ENCODE results near the gene PRRC2B.
A peak's percentile ranks its signal among the peaks of the same experiment; 100 is the strongest.

Gene PRRC2B

DNA sequence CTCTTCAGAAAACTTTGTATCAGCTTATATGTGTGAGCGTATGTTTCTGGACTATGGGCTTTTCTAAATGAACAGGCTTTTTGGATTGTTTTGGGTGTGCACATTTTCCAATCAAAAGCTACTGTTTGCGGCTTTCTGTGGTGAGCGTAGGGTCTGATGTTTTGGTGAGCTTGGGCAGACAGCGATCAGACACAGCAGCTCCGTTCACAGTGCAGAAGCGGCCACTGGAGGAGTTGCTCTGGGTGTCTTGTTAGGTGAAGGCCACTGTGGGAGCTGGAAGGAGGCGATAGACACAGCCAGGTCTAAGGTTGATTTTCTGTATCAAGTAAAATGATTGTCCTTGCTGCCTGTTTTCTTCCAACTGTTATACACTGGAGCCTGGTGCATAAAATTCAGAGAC, 11.1 kb downstream of the PRRC2B start:
- TF ChIP-seq, protein P1, sequence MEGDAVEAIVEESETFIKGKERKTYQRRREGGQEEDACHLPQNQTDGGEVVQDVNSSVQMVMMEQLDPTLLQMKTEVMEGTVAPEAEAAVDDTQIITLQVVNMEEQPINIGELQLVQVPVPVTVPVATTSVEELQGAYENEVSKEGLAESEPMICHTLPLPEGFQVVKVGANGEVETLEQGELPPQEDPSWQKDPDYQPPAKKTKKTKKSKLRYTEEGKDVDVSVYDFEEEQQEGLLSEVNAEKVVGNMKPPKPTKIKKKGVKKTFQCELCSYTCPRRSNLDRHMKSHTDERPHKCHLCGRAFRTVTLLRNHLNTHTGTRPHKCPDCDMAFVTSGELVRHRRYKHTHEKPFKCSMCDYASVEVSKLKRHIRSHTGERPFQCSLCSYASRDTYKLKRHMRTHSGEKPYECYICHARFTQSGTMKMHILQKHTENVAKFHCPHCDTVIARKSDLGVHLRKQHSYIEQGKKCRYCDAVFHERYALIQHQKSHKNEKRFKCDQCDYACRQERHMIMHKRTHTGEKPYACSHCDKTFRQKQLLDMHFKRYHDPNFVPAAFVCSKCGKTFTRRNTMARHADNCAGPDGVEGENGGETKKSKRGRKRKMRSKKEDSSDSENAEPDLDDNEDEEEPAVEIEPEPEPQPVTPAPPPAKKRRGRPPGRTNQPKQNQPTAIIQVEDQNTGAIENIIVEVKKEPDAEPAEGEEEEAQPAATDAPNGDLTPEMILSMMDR (conservative IDR thresholded peaks at IDR 0.05; ENCODE audit: low read length): no peak
- no peak for DNase-seq (ENCODE audit: low read depth)
- H3K4me3 ChIP-seq (ENCODE audit: low read length): no peak overlapping the region

DNA sequence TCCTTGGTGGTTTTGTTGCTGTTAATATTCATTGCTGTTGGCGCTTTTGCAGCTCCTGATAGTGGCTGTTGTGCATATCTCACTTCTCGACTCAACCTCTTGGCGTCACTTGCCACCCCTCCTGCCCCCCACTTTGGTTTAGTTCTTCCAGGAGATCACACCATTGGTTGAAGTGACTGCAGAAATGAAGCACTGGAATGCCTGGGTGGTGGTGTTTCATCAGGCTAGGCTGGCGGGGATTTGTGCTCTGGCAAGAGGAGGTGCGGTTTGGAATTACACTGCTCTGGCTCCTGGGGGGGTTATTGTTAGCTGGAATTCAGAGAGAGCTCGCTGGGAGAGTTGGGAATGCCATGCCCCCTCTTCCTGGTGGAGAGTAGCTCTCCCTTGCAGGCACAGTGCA, 11.5 kb downstream of the PRRC2B start:
- peak; percentile 80 for DNase-seq (ENCODE audit: low read depth)
- H3K4me3 ChIP-seq (ENCODE audit: low read length): no peak overlapping the region
- TF ChIP-seq, protein P1 (conservative IDR thresholded peaks at IDR 0.05; ENCODE audit: low read length): no peak

DNA sequence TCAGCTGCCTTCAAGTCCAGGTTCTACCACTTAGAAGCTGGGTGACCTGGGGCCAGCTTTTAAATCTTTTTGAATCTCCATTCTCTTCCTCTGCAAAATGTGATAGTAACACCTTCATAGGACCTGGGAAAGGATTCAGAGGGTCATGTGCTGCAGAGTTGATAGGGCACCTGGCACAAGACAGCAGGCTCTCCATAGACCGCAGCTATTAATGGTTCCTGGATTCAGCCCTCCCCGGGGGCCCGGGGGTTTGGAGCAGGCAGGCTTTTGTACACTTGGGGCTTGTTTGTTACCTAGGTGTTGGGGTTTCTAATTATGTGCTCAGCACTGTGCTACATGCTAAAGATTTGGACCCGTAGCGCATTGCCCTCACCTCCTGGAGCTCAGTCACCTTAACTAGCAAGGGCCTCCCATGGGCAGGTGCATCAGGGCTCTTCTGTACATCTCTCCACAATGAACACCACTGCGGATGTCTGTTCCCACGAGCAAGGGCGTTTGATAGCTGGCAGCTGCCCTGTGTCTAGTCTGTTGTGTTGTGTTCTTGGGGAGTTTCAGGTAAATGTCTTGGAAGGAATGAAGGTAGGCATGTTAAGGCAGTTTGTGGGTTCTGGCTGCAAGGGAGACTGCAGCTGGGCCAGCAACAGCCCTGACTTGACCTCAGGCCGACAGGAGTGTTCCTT, 12.1 kb downstream of the PRRC2B start:
- TF ChIP-seq, protein P1 (conservative IDR thresholded peaks at IDR 0.05; ENCODE audit: low read length): no peak
- no peak for DNase-seq (ENCODE audit: low read depth)
- H3K4me3 ChIP-seq (ENCODE audit: low read length): peak overlapping the region; percentile 39

DNA sequence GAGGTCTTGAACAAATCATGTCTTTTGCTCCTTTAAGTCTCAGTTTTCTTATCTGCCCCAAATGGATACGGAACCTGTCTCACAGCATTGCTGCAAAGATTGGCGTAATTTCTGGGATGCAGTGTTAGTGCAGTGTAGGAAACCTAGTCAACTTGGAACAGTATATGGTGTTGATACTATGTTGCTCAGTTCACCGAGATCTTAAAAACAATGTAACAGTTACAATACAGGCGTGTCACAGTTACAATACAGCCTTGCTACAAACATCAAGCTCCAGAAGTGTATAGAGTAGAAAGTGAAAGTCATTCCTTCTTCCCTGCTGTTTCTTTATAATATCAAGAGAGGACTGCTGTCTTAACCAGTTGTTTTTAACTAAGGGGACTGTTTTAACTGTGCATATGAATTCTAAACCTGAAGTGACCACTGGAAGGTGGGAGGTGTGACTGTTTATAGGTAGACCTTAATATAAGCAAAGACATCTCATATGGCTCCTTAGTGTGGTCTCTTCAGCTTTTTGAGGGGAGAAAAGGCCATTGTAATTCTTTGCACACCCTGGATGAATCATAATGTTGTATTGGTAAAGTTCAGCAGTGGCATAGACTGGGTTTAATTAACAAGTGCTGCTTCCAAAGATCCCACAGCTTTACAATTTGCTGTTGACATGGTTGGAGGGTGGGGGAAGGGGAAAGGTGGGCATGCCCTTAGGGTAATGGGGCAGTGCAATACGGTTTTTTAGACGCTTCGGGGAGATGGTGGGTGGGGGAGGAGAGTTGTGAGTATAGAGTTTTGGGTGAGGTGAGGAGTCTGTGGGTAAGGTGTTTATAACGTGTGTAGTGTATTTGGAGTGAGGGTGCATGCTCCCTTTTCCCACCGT, 12.9 kb downstream of the PRRC2B start:
- TF ChIP-seq, protein P1 (conservative IDR thresholded peaks at IDR 0.05; ENCODE audit: low read length): no peak
- H3K4me3 ChIP-seq (ENCODE audit: low read length): peak overlapping the region; percentile 39
- no peak for DNase-seq (ENCODE audit: low read depth)

DNA sequence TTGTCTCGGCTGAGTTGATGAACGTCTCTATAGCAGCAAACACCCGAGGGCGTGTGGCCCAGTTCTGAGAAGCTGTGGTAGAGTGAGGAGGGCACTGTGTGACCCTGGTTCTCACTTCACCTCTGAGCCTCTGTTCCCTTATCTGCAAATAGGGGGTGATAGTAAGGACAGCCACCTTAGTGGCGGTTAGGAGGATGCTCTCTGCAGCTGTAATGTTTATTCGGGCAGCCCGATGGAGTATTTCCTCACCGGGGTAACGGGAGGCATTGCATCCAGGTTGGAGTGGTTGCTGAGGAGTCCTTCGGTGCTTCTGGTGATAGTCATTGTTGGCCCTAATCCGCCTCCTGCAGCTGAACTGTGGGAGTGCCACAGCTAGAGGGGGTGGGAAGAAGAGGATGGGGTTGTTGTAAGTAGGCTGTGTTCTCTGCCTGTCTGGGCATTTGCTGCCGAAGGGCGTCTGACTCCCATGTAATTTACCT, 13.9 kb downstream of the PRRC2B start:
- peak; percentile 52 for DNase-seq (ENCODE audit: low read depth)
- TF ChIP-seq, protein P1 (conservative IDR thresholded peaks at IDR 0.05; ENCODE audit: low read length): peak; percentile 51
- H3K4me3 ChIP-seq (ENCODE audit: low read length): peak overlapping the region; percentile 4

DNA sequence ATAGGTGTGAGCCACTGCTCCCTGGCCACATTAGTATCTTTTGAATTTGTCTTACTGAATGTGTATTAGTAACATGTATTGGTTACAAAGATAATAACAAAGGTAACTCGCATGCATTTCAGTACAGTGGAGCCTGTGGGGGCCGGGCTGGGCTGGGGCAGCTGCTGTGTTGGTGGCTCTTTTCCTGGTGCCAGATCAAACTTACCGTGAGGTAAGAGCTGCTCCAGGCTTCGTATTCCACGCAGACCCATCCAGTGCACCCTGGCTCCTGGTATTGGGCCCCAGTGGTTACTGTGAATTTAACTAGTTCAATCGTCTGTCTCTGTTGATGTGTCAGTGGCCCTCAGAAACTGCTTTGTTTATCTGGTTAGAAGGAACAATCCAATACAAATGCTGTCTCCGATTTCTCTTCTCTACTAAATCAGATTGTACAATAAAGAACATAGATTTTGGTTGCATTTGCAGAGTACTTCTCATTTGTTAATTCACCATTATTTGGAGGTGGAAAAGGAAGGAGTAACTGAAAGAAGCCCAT, 15.6 kb downstream of the PRRC2B start:
- no peak for DNase-seq (ENCODE audit: low read depth)
- H3K4me3 ChIP-seq (ENCODE audit: low read length): no peak overlapping the region
- TF ChIP-seq, protein P1 (conservative IDR thresholded peaks at IDR 0.05; ENCODE audit: low read length): no peak

All from AG10803 (cell line).